AG04450 (cell line): Measurements from ENCODE around the gene GRID1. TPM values are rescaled to one million over a fixed set of nuclear protein-coding genes. Genes with fewer than 3 reads are reported as not detected.

ENCODE experiments used
- CTCF ChIA-PET: fragments of 300-600, 350-600 bp; formaldehyde crosslinking; extraction: SDS; loops from one replicate; lab custom pipeline; 2022; ENCODE audit warnings: antibody characterized with exemption, inconsistent platforms; lab: Charles Lee
- POLR2A ChIA-PET: fragments of 350-600 bp; formaldehyde crosslinking; extraction: SDS; loops from one replicate; lab custom pipeline; 2021; ENCODE audit warnings: antibody characterized with exemption, inconsistent platforms; lab: Yijun Ruan, JAX
- DNase-seq: peaks from one replicate; pipeline ENCODE4 v3.0.0-alpha.2; 2011; ENCODE audit warnings: low read depth, low spot score
- H3K27ac ChIP-seq: one replicate; pipeline ENCODE4 v1.5.1; 2012; ENCODE audit warnings: low read depth, low read length, control low read depth
- H3K27me3 ChIP-seq: one replicate; pipeline ENCODE4 v1.6.0; 2012; ENCODE audit warnings: low read length; ENCODE audit not compliant: control insufficient read depth, insufficient read depth
- H3K4me3 ChIP-seq: 2 replicates; pipeline ENCODE4 v1.5.1; 2011; ENCODE audit warnings: mild to moderate bottlenecking, low read depth, low read length, control low read depth
- H3K9me3 ChIP-seq: 2 replicates; pipeline ENCODE4 v1.5.1; 2012; ENCODE audit warnings: low read length; ENCODE audit not compliant: control insufficient read depth, insufficient read depth
- polyA plus RNA-seq: library from polyadenylated mRNA; depleted of rRNA; stranded (reverse); fragments of >200 nt; gene quantifications from 2 replicates; pipeline ENCODE4 v1.2.3, GENCODE V29; 2011
- TF ChIP-seq, protein P1 (sequence below): IDR thresholded peaks from 2 replicates; pipeline ENCODE4 v1.5.1; 2011; ENCODE audit warnings: low read depth, low read length, control low read depth, inconsistent platforms

Gene GRID1
- polyA plus RNA-seq, 1 experiment: not detected

- DNase-seq: no peak
- ChIA-PET POLR2A (no interaction called here), CTCF (no interaction called here)
- H3K27me3 ChIP-seq: no peaks in the 10 kb centered on the region
- no peak overlapping the region for H3K4me3 ChIP-seq
- TF ChIP-seq, protein P1, sequence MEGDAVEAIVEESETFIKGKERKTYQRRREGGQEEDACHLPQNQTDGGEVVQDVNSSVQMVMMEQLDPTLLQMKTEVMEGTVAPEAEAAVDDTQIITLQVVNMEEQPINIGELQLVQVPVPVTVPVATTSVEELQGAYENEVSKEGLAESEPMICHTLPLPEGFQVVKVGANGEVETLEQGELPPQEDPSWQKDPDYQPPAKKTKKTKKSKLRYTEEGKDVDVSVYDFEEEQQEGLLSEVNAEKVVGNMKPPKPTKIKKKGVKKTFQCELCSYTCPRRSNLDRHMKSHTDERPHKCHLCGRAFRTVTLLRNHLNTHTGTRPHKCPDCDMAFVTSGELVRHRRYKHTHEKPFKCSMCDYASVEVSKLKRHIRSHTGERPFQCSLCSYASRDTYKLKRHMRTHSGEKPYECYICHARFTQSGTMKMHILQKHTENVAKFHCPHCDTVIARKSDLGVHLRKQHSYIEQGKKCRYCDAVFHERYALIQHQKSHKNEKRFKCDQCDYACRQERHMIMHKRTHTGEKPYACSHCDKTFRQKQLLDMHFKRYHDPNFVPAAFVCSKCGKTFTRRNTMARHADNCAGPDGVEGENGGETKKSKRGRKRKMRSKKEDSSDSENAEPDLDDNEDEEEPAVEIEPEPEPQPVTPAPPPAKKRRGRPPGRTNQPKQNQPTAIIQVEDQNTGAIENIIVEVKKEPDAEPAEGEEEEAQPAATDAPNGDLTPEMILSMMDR: no peak
- H3K27ac ChIP-seq: no peak overlapping the region
- peaks cover 51% of the 10 kb centered on the region for H3K9me3 ChIP-seq
These were observed 717.1 kb downstream of the GRID1 start for GRCh38 chr10:85649461-85649860.

DNA sequence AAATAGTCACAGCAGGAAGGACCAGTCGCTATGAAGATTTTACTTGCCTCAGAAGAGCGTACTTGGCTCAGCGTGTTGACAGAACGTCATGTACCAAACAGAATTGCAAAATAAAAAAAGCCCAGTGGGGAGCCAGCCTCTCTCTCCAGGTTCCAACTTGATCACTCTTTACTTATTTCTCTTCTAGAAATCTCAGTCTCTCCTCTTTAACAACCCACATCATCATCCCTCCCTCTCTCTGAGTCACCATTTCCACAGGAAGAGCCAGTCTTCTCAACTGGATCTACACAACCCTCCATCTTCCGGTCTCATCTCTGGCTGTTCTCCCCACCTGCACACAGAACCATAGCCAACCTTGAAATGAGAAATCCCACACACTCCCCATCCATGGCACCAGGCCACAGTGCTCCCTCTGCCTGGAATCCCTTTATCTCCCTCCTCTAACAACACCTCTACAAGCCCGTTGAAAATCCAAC lies 718.3 kb downstream of the GRID1 start:
- POLR2A ChIA-PET: no interaction called here
- Histone ChIP-seq H3K9me3 (peaks cover 53% of the 10 kb centered on the region), H3K4me3 (no peak overlapping the region), H3K27ac (no peak overlapping the region), H3K27me3 (no peaks in the 10 kb centered on the region)
- no peak for DNase-seq
- CTCF ChIA-PET: no interaction called here
- TF ChIP-seq, protein P1: no peak

DNA sequence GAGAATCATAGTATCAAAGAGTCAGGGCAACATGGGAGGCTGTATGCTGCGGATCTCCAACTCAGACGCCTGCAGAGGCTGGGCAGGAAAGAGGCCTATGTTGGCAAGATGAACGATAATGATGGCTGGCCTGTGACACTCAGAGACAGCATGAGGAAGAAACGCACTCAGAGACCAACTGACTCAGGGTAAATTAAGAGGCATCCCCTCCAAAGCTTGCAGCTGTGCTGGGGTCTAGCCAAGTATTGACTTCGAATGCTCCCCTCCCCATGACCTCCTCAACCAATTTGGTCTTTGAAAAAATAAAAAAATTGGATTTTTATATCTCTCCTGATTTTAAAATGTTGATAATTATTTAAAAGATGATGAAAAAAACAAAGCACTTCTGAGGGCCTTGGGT lies 718.9 kb downstream of the GRID1 start:
- TF ChIP-seq, protein P1: no peak
- POLR2A ChIA-PET: no interaction called here
- CTCF ChIA-PET: no interaction called here

DNA sequence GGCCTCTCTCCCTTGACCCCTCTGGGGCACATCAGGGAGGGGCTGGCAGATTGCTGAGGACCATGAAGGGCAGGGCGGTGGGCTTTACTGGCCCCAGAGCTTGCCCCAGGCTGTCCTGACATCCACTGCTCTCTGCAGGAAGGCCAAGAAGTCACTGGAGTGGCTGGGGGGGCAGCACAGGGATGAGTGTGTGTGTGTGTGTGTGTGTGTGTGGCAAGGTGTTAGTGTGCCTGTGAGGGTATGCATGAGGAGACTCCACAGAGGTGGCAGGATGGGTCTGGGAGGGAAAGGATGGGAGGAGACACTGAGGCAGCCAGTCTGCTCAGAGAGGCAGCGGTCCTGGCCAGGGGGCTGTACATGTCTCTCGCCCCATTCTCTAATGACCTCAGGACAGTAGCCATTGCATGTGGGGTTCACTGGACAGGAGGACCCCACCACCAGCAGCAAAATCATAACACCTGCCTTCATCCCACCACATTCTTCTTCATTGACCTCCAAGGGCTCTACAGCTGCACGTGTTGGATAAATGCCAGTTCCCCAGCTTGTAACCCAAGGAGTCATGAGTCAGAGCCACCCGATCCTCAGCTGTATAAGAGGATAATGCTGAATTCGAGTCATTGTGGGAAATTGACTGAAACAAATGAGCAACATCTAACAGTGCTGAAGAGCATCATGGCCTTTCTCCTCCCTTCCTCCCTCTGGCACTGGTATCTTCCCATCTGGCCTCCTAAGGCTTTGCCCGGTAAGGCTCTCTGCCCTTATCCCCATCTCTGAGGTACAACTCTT lies 720.5 kb downstream of the GRID1 start:
- Histone ChIP-seq H3K27me3 (no peaks in the 10 kb centered on the region), H3K9me3 (peaks cover 51% of the 10 kb centered on the region), H3K4me3 (no peak overlapping the region), H3K27ac (no peak overlapping the region)
- ChIA-PET POLR2A (no interaction called here), CTCF (no interaction called here)
- TF ChIP-seq, protein P1: no peak
- DNase-seq: no peak

More for the DNA sequence above, 718.9 kb downstream of the GRID1 start:
- no peak overlapping the region for H3K27ac ChIP-seq
- peaks cover 54% of the 10 kb centered on the region for H3K9me3 ChIP-seq
- no peak for DNase-seq
- no peaks in the 10 kb centered on the region for H3K27me3 ChIP-seq
- no peak overlapping the region for H3K4me3 ChIP-seq

- CTCF ChIA-PET: no interaction called here
These were observed 721.5 kb downstream of the GRID1 start for GRCh38 chr10:85645053-85645452.

More at GRCh38 chr10:85645053-85645452, 721.5 kb downstream of the GRID1 start:
- POLR2A ChIA-PET: no interaction called here
- DNase-seq: no peak
- H3K27me3 ChIP-seq: no peaks in the 10 kb centered on the region
- H3K9me3 ChIP-seq: peaks cover 43% of the 10 kb centered on the region
- no peak overlapping the region for H3K4me3 ChIP-seq
- H3K27ac ChIP-seq: no peak overlapping the region
- TF ChIP-seq, protein P1: no peak
